H1 (cell line): ENCODE results near the gene PRKAA1. TPM values are rescaled to one million over a fixed set of nuclear protein-coding genes. Genes with fewer than 3 reads are reported as not detected.

Source experiments
- CTCF ChIA-PET: fragments of 300-600 bp; sonication (Branson Sonifier 250); formaldehyde crosslinking; loops from one replicate; lab custom pipeline; 2021; ENCODE audit not compliant: partially characterized antibody; lab: Charles Lee
- POLR2A ChIA-PET: fragments of 300-600 bp; sonication (Branson Sonifier 250); formaldehyde crosslinking; loops from one replicate; lab custom pipeline; 2021; ENCODE audit warnings: inconsistent platforms; ENCODE audit not compliant: partially characterized antibody; lab: Charles Lee
- DNase-seq, 2 experiments: peaks; one replicate each; pipeline versions ENCODE4 v3.0.0 to v3.0.0-alpha.2; 2010 to 2022; ENCODE audit warnings: low spot score in 2 of 2, low read depth in 1 of 2, mixed read lengths in 1 of 2
- FAIRE-seq: peaks from 2 replicates; lab custom pipeline; 2011; peaks lifted over from hg19 to GRCh38; lab: Jason Lieb, UNC
- H2AFZ ChIP-seq: 2 replicates; pipeline ENCODE4 v1.8.1; 2012; ENCODE audit warnings: low read length, inconsistent platforms
- H2AK5ac ChIP-seq: 2 replicates; pipeline ENCODE4 v1.6.1; 2013; ENCODE audit warnings: low read depth, low read length
- H2BK120ac ChIP-seq: replicated peaks from 2 replicates; pipeline ENCODE3; 2013; ENCODE audit warnings: low read depth, low read length, inconsistent platforms
- H2BK12ac ChIP-seq: 2 replicates; pipeline ENCODE4 v1.6.1; 2013; ENCODE audit warnings: low read depth, low read length
- H2BK15ac ChIP-seq: 2 replicates; pipeline ENCODE4 v1.6.1; 2013; ENCODE audit warnings: low read length
- H2BK20ac ChIP-seq: 2 replicates; pipeline ENCODE4 v1.6.1; 2013; ENCODE audit warnings: low read length
- H2BK5ac ChIP-seq: 2 replicates; pipeline ENCODE4 v1.6.1; 2013; ENCODE audit warnings: low read depth, low read length
- H3K14ac ChIP-seq: 2 replicates; pipeline ENCODE4 v1.6.1; 2013; ENCODE audit warnings: inconsistent platforms; ENCODE audit not compliant: insufficient read length
- H3K18ac ChIP-seq: 2 replicates; pipeline ENCODE4 v1.6.1; 2013; ENCODE audit warnings: low read length; ENCODE audit errors: extremely low read depth
- H3K23ac ChIP-seq: 2 replicates; pipeline ENCODE4 v1.6.1; 2013; ENCODE audit warnings: inconsistent platforms; ENCODE audit not compliant: insufficient read length
- H3K23me2 ChIP-seq: 2 replicates; pipeline ENCODE4 v1.6.1; 2013; ENCODE audit warnings: low read depth, low read length
- H3K27ac ChIP-seq: 2 replicates; pipeline ENCODE4 v1.6.1; 2011; ENCODE audit warnings: low read depth, low read length, inconsistent platforms
- H3K27me3 ChIP-seq, 4 experiments: replicated peaks in 1 of 4; 1 replicate in 1 of 4; 2 replicates in 3 of 4; pipeline versions ENCODE4 v1.6.1 to v1.8.1; 2011 to 2013; ENCODE audit warnings: low read length in 3 of 4, mild to moderate bottlenecking in 3 of 4, inconsistent platforms in 2 of 4, mixed read lengths in 2 of 4, moderate library complexity in 1 of 4; ENCODE audit not compliant: control insufficient read depth in 3 of 4, insufficient read depth in 3 of 4; ENCODE audit errors: extremely low read depth in 1 of 4
- H3K36me3 ChIP-seq, 4 experiments: 2 replicates each; pipeline versions ENCODE4 v1.6.1 to v1.8.1; 2011 to 2013; ENCODE audit warnings: mild to moderate bottlenecking in 4 of 4, low read length in 3 of 4, moderate library complexity in 2 of 4, control low read depth in 1 of 4, inconsistent platforms in 1 of 4; ENCODE audit not compliant: insufficient read depth in 4 of 4, control insufficient read depth in 2 of 4
- H3K4ac ChIP-seq: replicated peaks from 2 replicates; pipeline ENCODE3; 2013; ENCODE audit warnings: low read length, low read depth, mixed read lengths, inconsistent platforms; ENCODE audit not compliant: insufficient read length
- H3K4me1 ChIP-seq, 4 experiments: replicated peaks in 1 of 4; 1 replicate in 1 of 4; 2 replicates in 3 of 4; pipeline versions ENCODE4 v1.6.1 to v1.8.1; 2011 to 2013; ENCODE audit warnings: low read length in 3 of 4, inconsistent platforms in 2 of 4, mixed read lengths in 1 of 4; ENCODE audit not compliant: insufficient read depth in 4 of 4, control insufficient read depth in 3 of 4
- H3K4me2 ChIP-seq, 2 experiments: 2 replicates each; pipeline versions ENCODE4 v1.6.1 to v1.8.1; 2011 to 2013; ENCODE audit warnings: low read depth in 2 of 2, low read length in 2 of 2, control low read depth in 1 of 2, inconsistent platforms in 1 of 2, mild to moderate bottlenecking in 1 of 2; ENCODE audit not compliant: insufficient read depth in 1 of 2
- H3K4me3 ChIP-seq, 4 experiments: fragments of 200-600, 300-600 bp in 1 of 4; sonication (generic), shearing (Covaris generic), sonication (Bioruptor Twin) in 1 of 4; 2 replicates each; pipeline versions ENCODE4 v1.5.1 to v1.8.1; 2011 to 2016; ENCODE audit warnings: low read length in 4 of 4, low read depth in 3 of 4, control low read depth in 2 of 4, inconsistent platforms in 2 of 4, mild to moderate bottlenecking in 2 of 4, mixed read lengths in 1 of 4, moderate library complexity in 1 of 4; ENCODE audit not compliant: insufficient read depth in 2 of 4; ENCODE audit errors: extremely low read depth in 1 of 4
- H3K56ac ChIP-seq: replicated peaks from 2 replicates; pipeline ENCODE3; 2013; ENCODE audit warnings: low read depth, mild to moderate bottlenecking, mixed read lengths, low read length, inconsistent platforms; ENCODE audit not compliant: insufficient read length
- H3K79me1 ChIP-seq: 2 replicates; pipeline ENCODE4 v1.6.1; 2013; ENCODE audit warnings: low read depth, low read length, control low read depth
- H3K79me2 ChIP-seq, 2 experiments: 2 replicates each; pipeline versions ENCODE4 v1.6.1 to v1.8.1; 2012 to 2013; ENCODE audit warnings: low read length in 2 of 2, mild to moderate bottlenecking in 2 of 2, inconsistent platforms in 1 of 2; ENCODE audit not compliant: insufficient read depth in 2 of 2, control insufficient read depth in 1 of 2
- H3K9ac ChIP-seq, 4 experiments: replicated peaks in 1 of 4; 1 replicate in 1 of 4; 2 replicates in 3 of 4; pipeline versions ENCODE4 v1.6.1 to v1.8.1; 2011 to 2013; ENCODE audit warnings: low read depth in 3 of 4, low read length in 3 of 4, control low read depth in 2 of 4, mild to moderate bottlenecking in 2 of 4, moderate library complexity in 2 of 4, inconsistent platforms in 1 of 4; ENCODE audit errors: extremely low read depth in 1 of 4
- H3K9me3 ChIP-seq, 2 experiments: 2 replicates each; pipeline versions ENCODE4 v1.6.1 to v1.8.1; 2012 to 2013; ENCODE audit warnings: mild to moderate bottlenecking in 2 of 2, moderate library complexity in 2 of 2, control low read depth in 1 of 2, inconsistent platforms in 1 of 2, low read depth in 1 of 2, low read length in 1 of 2, mixed read lengths in 1 of 2; ENCODE audit not compliant: insufficient read depth in 2 of 2
- H4K20me1 ChIP-seq, 2 experiments: replicated peaks in 1 of 2; 2 replicates each; pipeline versions ENCODE3 to v1.8.1; 2011 to 2013; ENCODE audit warnings: inconsistent platforms in 2 of 2, low read length in 2 of 2, mild to moderate bottlenecking in 1 of 2; ENCODE audit not compliant: insufficient read depth in 2 of 2, control insufficient read depth in 1 of 2
- H4K5ac ChIP-seq: 2 replicates; pipeline ENCODE4 v1.6.1; 2013; ENCODE audit warnings: low read length, low read depth, mixed read lengths, inconsistent platforms; ENCODE audit not compliant: insufficient read length
- H4K8ac ChIP-seq: 2 replicates; pipeline ENCODE4 v1.8.0; 2013; ENCODE audit warnings: mild to moderate bottlenecking, moderate library complexity, low read length, inconsistent platforms; ENCODE audit not compliant: insufficient read depth; ENCODE audit errors: extremely low read depth
- H4K91ac ChIP-seq: replicated peaks from 2 replicates; pipeline ENCODE3; 2013; ENCODE audit warnings: low read length, mixed read lengths, inconsistent platforms; ENCODE audit not compliant: insufficient read length
- CBX5 ChIP-seq: fragments of 300-800, 300-1000 bp; sonication (generic); IDR thresholded peaks from 2 replicates; pipeline ENCODE4 v1.7.1; 2016; ENCODE audit warnings: antibody characterized with exemption, low read length, low read depth
- CBX8 ChIP-seq: fragments of 300-800, 300-1000 bp; sonication (generic); IDR thresholded peaks from 2 replicates; pipeline ENCODE4 v1.7.1; 2016; ENCODE audit warnings: low read depth, low read length, borderline replicate concordance
- CEBPB ChIP-seq: IDR thresholded peaks from 2 replicates; pipeline ENCODE4 v1.6.1; 2012; ENCODE audit warnings: low read depth, low read length
- CHD1 ChIP-seq: IDR thresholded peaks from 2 replicates; pipeline ENCODE4 v1.6.1; 2012; ENCODE audit warnings: low read depth, low read length, improper control_type of control experiment
- CHD2 ChIP-seq: IDR thresholded peaks from 2 replicates; pipeline ENCODE4 v1.6.1; 2012; ENCODE audit warnings: low read length, improper control_type of control experiment
- GTF2F1 ChIP-seq: IDR thresholded peaks from 2 replicates; pipeline ENCODE4 v1.6.1; 2012; ENCODE audit warnings: low read depth, low read length, improper control_type of control experiment, borderline replicate concordance
- HDAC2 ChIP-seq, 2 experiments: fragments of 300-600 bp in 1 of 2; sonication (generic) in 1 of 2; IDR thresholded peaks; 2 replicates each; pipeline ENCODE4 v1.6.1; 2011 to 2012; ENCODE audit warnings: low read depth in 2 of 2, low read length in 2 of 2, mild to moderate bottlenecking in 2 of 2, moderate library complexity in 2 of 2, borderline replicate concordance in 1 of 2, inconsistent platforms in 1 of 2
- POU5F1 ChIP-seq: IDR thresholded peaks from 2 replicates; pipeline ENCODE4 v1.6.1; 2011; ENCODE audit warnings: low read depth, mild to moderate bottlenecking, low read length, moderate library complexity
- TCF12 ChIP-seq: IDR thresholded peaks from 2 replicates; pipeline ENCODE4 v1.6.1; 2011; ENCODE audit warnings: low read depth, mild to moderate bottlenecking, low read length
- ZNF274 ChIP-seq: IDR thresholded peaks from 2 replicates; pipeline ENCODE4 v1.7.0; 2012; ENCODE audit warnings: low read length, borderline replicate concordance; ENCODE audit errors: extremely low read depth
- WGBS, 2 experiments: shearing (Covaris generic) in 1 of 2; methylation state at CpG; one replicate each; pipeline versions ENCODE4 v1.1.6 to v1.1.7; 2013 to 2015; ENCODE audit warnings: low lambda C conversion rate in 2 of 2, mixed read lengths in 2 of 2, inconsistent platforms in 1 of 2, low coverage in 1 of 2, missing lambda C conversion rate in 1 of 2; ENCODE audit not compliant: insufficient replicate concordance in 2 of 2, insufficient coverage in 1 of 2, insufficient read length in 1 of 2; ENCODE audit errors: extremely low coverage in 1 of 2, missing lambda C conversion rate in 1 of 2; 5-methylcytosine and 5-hydroxymethylcytosine counted together
- polyA plus RNA-seq, 7 experiments: library from polyadenylated mRNA; depleted of rRNA in 3 of 7; stranded (reverse) in 5 of 7; unstranded in 2 of 7; fragments of >200 nt in 5 of 7; fragments of 200-250 nt in 2 of 7; gene quantifications; 1 replicate in 5 of 7; 2 replicates in 1 of 7; 4 replicates in 1 of 7; pipeline versions ENCODE4 v1.2.1 to v1.2.3, GENCODE V29; 2011 to 2013; ENCODE audit warnings: missing spikeins in 2 of 7, mixed read lengths in 2 of 7
- total RNA-seq: library from RNA; stranded (reverse); fragmentation: NEBNext Ultra II Directional; extraction: Animal tissue kit (Norgen Biotek cat#: 25700); gene quantifications from 2 replicates; pipeline ENCODE4 v1.2.1, GENCODE V29; 2021

PRKAA1 gene
- total and polyA plus RNA-seq, 2 of the 8 experiments (the other 6 are each of a cell fraction or from before 2014, with no cell fraction given): 10.4 to 33.1 TPM

- 42% methylated on average over 6 of the region's 6 CpGs; no CpG with 5 or more reads in 1 of the 2 experiments for WGBS, 2 experiments
- Histone ChIP-seq H3K4ac (no peak overlapping the region), H4K91ac (no peak overlapping the region), H2BK5ac (no peak overlapping the region), H3K27ac (no peak overlapping the region), H3K4me3 (peak overlapping the region; percentile 74 to 96 (median 88); a peak in 5 of 8 replicates), H3K14ac (no peak overlapping the region), H3K4me2 (peak overlapping the region; percentile 65 to 73; a peak in 3 of 4 replicates), H3K79me2 (peaks cover 0 to 16% of the 10 kb centered on the region in 2 experiments; a peak in 2 of 4 replicates), H2BK15ac (no peak overlapping the region), H3K4me1 (no peaks in the 10 kb centered on the region), H2BK12ac (no peak overlapping the region), H4K8ac (no peak overlapping the region), H3K27me3 (peaks cover 0 to 3% (median 0%) of the 10 kb centered on the region in 4 experiments; a peak in 1 of 7 replicates), H3K79me1 (no peaks in the 10 kb centered on the region; the same call in 1 of the 2 replicates), H4K5ac (no peak overlapping the region), H2AFZ (0 out of 2 replicates have a peak overlapping the region, but pooled peaks have one; percentile 26), H3K56ac (no peak overlapping the region), H3K23ac (no peak overlapping the region), H4K20me1 (no peaks in the 10 kb centered on the region), H3K9ac (peak overlapping the region in 2 of 4 experiments; percentile 13 to 27; a peak in 2 of 7 replicates), H3K23me2 (no peaks in the 10 kb centered on the region; the same call in 1 of the 2 replicates), H2BK120ac (no peak overlapping the region), H3K9me3 (no peaks in the 10 kb centered on the region), H2BK20ac (no peak overlapping the region), H3K36me3 (no peaks in the 10 kb centered on the region; a peak in 1 of 8 replicates), H2AK5ac (no peak overlapping the region), H3K18ac (no peak overlapping the region)
- POLR2A ChIA-PET: interaction anchor here (0.7 to 1.2 kb wide), 3 partner anchors 71 to 81 kb away, joined by 3 read pairs; partner anchors contain the start of gene RPL37
- DNase-seq (no peak), FAIRE-seq (no peak)
- TF ChIP-seq CEBPB (no peak), CHD1 (no peak), CBX8 (no peak), POU5F1 (no peak), GTF2F1 (no peak), HDAC2 (IDR thresholded peaks at IDR 0.05; ENCODE audit: borderline replicate concordance in 1 of 2, low read depth in 2 of 2, low read length in 2 of 2) (no peak), CHD2 (no peak), ZNF274 (no peak), TCF12 (no peak), CBX5 (no peak)
- CTCF ChIA-PET: interaction anchor here (1.0 kb wide), 1 partner anchor 19 kb away, joined by 4 read pairs; no protein-coding TSS in a partner anchor
These were observed 43.6 kb downstream of the PRKAA1 start for GRCh38 chr5:40754381-40755092.
